HEK293T (cell line): ENCODE data around the gene ACSF3.

Experiments
- ARNT ChIP-seq: fragments of 450-650 bp; IDR thresholded peaks from 2 replicates; pipeline ENCODE4 v1.6.1; 2017; ENCODE audit warnings: mild to moderate bottlenecking
- BHLHE40 ChIP-seq: fragments of 450-650 bp; IDR thresholded peaks from 2 replicates; pipeline ENCODE4 v1.6.1; 2016; ENCODE audit warnings: mild to moderate bottlenecking, moderate library complexity, borderline replicate concordance
- CTBP1 ChIP-seq: fragments of 450-650 bp; IDR thresholded peaks from 2 replicates; pipeline ENCODE4 v1.6.1; 2016; ENCODE audit warnings: borderline replicate concordance
- ELF4 ChIP-seq: fragments of 450-650 bp; IDR thresholded peaks from 2 replicates; pipeline ENCODE4 v1.6.1; 2017; ENCODE audit warnings: antibody characterized with exemption
- FOXA1 ChIP-seq: fragments of 450-650 bp; IDR thresholded peaks from 2 replicates; pipeline ENCODE4 v1.6.1; 2016; ENCODE audit warnings: mild to moderate bottlenecking
- FOXM1 ChIP-seq: fragments of 450-650 bp; IDR thresholded peaks from 2 replicates; pipeline ENCODE4 v1.6.1; 2017; ENCODE audit warnings: mild to moderate bottlenecking, borderline replicate concordance
- HDGF ChIP-seq: fragments of 450-650 bp; IDR thresholded peaks from 2 replicates; pipeline ENCODE4 v1.6.1; 2017; ENCODE audit warnings: antibody characterized with exemption, borderline replicate concordance
- L3MBTL2 ChIP-seq: fragments of 450-650 bp; conservative IDR thresholded peaks from 2 replicates; pipeline ENCODE4 v1.6.1; 2016; ENCODE audit warnings: mild to moderate bottlenecking
- NFRKB ChIP-seq: fragments of 450-650 bp; IDR thresholded peaks from 2 replicates; pipeline ENCODE4 v1.6.1; 2016; ENCODE audit warnings: mild to moderate bottlenecking, moderate library complexity
- SP1 ChIP-seq: fragments of 450-650 bp; IDR thresholded peaks from 2 replicates; pipeline ENCODE4 v1.6.1; 2017
- SUZ12 ChIP-seq: fragments of 450-650 bp; IDR thresholded peaks from 2 replicates; pipeline ENCODE4 v1.6.1; 2016; ENCODE audit warnings: mild to moderate bottlenecking
- TARDBP ChIP-seq: fragments of 450-650 bp; IDR thresholded peaks from 2 replicates; pipeline ENCODE4 v1.6.1; 2016
- ZNF384 ChIP-seq: fragments of 450-650 bp; IDR thresholded peaks from 2 replicates; pipeline ENCODE4 v1.6.1; 2016
- TF ChIP-seq, protein P1 (sequence below): fragments of 450-650 bp; IDR thresholded peaks from 2 replicates; pipeline ENCODE4 v1.6.1; 2016

DNA sequence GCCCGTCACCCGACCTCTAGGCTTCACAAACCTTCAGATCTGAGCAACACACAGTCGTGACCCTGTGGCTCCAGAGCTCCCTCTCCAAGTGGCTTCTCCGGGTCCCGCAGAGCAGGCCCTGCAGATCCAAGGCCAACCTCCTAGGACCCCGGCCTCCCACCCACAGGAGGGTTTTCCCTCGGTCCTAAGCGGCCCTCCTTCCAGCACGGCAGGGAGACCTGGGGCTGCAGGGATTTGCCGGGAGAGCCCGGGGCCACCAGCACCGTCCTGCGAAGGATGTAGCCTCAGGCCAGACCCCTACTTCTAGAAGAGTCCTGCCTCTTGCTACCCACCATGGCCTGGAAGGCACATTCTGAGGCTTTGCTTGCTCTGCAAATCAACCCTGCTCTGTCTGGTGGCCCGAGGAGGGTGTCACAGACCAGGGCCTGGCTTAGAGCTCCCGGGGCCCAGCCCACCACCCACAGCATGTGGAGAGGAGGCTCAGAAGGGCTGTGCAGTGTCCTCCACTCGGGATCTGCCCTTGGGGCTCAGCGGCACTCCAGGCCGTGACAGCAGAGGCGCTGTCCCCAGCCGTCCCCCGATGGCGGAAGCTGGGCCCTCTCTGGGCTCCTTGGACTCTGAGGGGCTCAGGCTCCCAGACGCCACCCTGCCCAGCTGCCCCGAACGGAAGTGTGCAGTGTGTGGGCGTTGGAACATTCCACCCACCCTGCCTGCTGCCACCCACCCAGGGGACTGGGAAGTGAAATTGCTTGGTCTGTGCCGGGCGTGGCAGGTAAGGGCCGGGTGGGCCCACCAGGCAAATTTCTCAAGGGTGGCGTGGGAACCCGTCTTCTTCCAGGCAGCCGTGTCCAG lies 28.8 kb upstream of the ACSF3 start:
- TF ChIP-seq FOXM1, result no peak
- TF ChIP-seq ARNT, result no peak
- TF ChIP-seq TARDBP, result no peak
- no peak for TF ChIP-seq FOXA1
- no peak for TF ChIP-seq SUZ12
- TF ChIP-seq SP1, result no peak
- TF ChIP-seq NFRKB, result no peak
- no peak for TF ChIP-seq HDGF
- no peak for TF ChIP-seq BHLHE40
- no peak for TF ChIP-seq L3MBTL2
- TF ChIP-seq ZNF384, result no peak
- no peak for TF ChIP-seq CTBP1
- TF ChIP-seq, protein P1, sequence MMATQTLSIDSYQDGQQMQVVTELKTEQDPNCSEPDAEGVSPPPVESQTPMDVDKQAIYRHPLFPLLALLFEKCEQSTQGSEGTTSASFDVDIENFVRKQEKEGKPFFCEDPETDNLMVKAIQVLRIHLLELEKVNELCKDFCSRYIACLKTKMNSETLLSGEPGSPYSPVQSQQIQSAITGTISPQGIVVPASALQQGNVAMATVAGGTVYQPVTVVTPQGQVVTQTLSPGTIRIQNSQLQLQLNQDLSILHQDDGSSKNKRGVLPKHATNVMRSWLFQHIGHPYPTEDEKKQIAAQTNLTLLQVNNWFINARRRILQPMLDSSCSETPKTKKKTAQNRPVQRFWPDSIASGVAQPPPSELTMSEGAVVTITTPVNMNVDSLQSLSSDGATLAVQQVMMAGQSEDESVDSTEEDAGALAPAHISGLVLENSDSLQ, result no peak
- no peak for TF ChIP-seq ELF4
